Measurements from ENCODE around the gene REG4.
"Not testable (repeated sequence)": the region's sequence is repeated elsewhere in the genome, so short reads cannot be mapped to it uniquely, and the experiment has no call there.

REG4 gene

GRCh38 chr1:119790451-119791198 is 20.6 kb downstream of the REG4 start:
- H3K4me3 ChIP-seq (ENCODE audit: low read length): no peak overlapping the region
- DNase-seq (ENCODE audit: low read depth): no peak
- TF ChIP-seq, protein P1, sequence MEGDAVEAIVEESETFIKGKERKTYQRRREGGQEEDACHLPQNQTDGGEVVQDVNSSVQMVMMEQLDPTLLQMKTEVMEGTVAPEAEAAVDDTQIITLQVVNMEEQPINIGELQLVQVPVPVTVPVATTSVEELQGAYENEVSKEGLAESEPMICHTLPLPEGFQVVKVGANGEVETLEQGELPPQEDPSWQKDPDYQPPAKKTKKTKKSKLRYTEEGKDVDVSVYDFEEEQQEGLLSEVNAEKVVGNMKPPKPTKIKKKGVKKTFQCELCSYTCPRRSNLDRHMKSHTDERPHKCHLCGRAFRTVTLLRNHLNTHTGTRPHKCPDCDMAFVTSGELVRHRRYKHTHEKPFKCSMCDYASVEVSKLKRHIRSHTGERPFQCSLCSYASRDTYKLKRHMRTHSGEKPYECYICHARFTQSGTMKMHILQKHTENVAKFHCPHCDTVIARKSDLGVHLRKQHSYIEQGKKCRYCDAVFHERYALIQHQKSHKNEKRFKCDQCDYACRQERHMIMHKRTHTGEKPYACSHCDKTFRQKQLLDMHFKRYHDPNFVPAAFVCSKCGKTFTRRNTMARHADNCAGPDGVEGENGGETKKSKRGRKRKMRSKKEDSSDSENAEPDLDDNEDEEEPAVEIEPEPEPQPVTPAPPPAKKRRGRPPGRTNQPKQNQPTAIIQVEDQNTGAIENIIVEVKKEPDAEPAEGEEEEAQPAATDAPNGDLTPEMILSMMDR (conservative IDR thresholded peaks at IDR 0.05; ENCODE audit: low read depth, low read length): no peak

- DNase-seq (ENCODE audit: low read depth): no peak
- TF ChIP-seq, protein P1 (conservative IDR thresholded peaks at IDR 0.05; ENCODE audit: low read depth, low read length): no peak
- no peak overlapping the region for H3K4me3 ChIP-seq (ENCODE audit: low read length)
Observed at GRCh38 chr1:119787776-119788175, 23.5 kb downstream of the REG4 start.

GRCh38 chr1:119786473-119787050 is 24.7 kb downstream of the REG4 start:
- not testable (repeated sequence) for DNase-seq (ENCODE audit: low read depth); H3K4me3 ChIP-seq (ENCODE audit: low read length)

DNA sequence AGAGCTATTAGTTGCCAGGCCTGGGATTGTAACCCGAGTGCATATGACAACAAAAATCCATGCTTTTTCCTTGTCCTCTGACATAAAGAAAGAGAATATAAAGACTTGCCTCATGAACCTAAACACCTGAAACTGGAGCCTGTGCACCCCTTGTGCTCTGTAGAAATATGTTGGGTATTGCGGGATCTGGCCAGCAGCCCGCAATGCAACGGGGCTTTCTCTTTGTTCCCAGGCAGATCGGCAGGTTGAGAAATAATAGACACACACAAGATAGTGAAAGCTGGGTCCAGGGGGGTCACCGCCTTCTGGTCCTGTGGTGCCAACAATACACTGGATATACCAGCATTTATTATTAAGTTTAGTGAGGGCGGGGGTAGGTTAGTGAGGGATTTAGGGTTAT is 25.2 kb downstream of the REG4 start:
- not testable (repeated sequence) for DNase-seq (ENCODE audit: low read depth); H3K4me3 ChIP-seq (ENCODE audit: low read length)

GRCh38 chr1:119784191-119784781 is 27.0 kb downstream of the REG4 start:
- no peak for DNase-seq (ENCODE audit: low read depth)
- TF ChIP-seq, protein P1 (conservative IDR thresholded peaks at IDR 0.05; ENCODE audit: low read depth, low read length): no peak
- H3K4me3 ChIP-seq (ENCODE audit: low read length): no peak overlapping the region

- H3K4me3 ChIP-seq (ENCODE audit: low read length): no peak overlapping the region
- TF ChIP-seq, protein P1 (conservative IDR thresholded peaks at IDR 0.05; ENCODE audit: low read depth, low read length): no peak
- no peak for DNase-seq (ENCODE audit: low read depth)
Observed at GRCh38 chr1:119783354-119784185, 27.7 kb downstream of the REG4 start.

GRCh38 chr1:119782631-119783325 is 28.5 kb downstream of the REG4 start:
- TF ChIP-seq, protein P1 (conservative IDR thresholded peaks at IDR 0.05; ENCODE audit: low read depth, low read length): no peak
- DNase-seq (ENCODE audit: low read depth): no peak
- H3K4me3 ChIP-seq (ENCODE audit: low read length): no peak overlapping the region

Data from retinal pigment epithelial cell (primary cell).